OCI-LY7 (cell line): ENCODE results near the gene CACNA1B.

Experiments used
- EZH2phosphoT487 ChIP-seq: fragments of 200-600 bp; sonication (generic); IDR thresholded peaks from 2 replicates; pipeline ENCODE4 v1.6.1; 2018; ENCODE audit warnings: low read depth, borderline replicate concordance, mild to moderate bottlenecking, mixed run types, antibody characterized with exemption, low read length, moderate library complexity, mixed read lengths
- TF ChIP-seq, protein P1 (sequence below): fragments of 200-600 bp; sonication (generic); conservative IDR thresholded peaks from 2 replicates; pipeline ENCODE4 v1.5.1; 2014; ENCODE audit warnings: mild to moderate bottlenecking, antibody characterized with exemption, low read length, moderate library complexity, mixed read lengths

GRCh38 chr9:138042146-138042545 is 164.6 kb downstream of the CACNA1B start:
- TF ChIP-seq, protein P1, sequence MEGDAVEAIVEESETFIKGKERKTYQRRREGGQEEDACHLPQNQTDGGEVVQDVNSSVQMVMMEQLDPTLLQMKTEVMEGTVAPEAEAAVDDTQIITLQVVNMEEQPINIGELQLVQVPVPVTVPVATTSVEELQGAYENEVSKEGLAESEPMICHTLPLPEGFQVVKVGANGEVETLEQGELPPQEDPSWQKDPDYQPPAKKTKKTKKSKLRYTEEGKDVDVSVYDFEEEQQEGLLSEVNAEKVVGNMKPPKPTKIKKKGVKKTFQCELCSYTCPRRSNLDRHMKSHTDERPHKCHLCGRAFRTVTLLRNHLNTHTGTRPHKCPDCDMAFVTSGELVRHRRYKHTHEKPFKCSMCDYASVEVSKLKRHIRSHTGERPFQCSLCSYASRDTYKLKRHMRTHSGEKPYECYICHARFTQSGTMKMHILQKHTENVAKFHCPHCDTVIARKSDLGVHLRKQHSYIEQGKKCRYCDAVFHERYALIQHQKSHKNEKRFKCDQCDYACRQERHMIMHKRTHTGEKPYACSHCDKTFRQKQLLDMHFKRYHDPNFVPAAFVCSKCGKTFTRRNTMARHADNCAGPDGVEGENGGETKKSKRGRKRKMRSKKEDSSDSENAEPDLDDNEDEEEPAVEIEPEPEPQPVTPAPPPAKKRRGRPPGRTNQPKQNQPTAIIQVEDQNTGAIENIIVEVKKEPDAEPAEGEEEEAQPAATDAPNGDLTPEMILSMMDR = no peak
- TF ChIP-seq EZH2phosphoT487 = no peak
